GM12878 (cell line): ENCODE data around the gene LETM1. TPM values are rescaled to one million over a fixed set of nuclear protein-coding genes. Genes with fewer than 3 reads are reported as not detected.

ENCODE experiments used
- BCL11A ChIP-seq: IDR thresholded peaks from 2 replicates; pipeline ENCODE4 v1.6.1; 2011; ENCODE audit warnings: low read depth, low read length
- CBFB ChIP-seq: IDR thresholded peaks from 2 replicates; pipeline ENCODE4 v1.6.1; 2016; ENCODE audit warnings: antibody characterized with exemption, low read depth
- HDAC6 ChIP-seq: fragments of 200-600 bp; sonication (generic); IDR thresholded peaks from one replicate; pipeline ENCODE4 v1.8.0; 2017; ENCODE audit warnings: antibody characterized with exemption; ENCODE audit not compliant: unreplicated experiment
- IKZF2 ChIP-seq, 2 experiments: fragments of 450-650 bp; IDR thresholded peaks; 2 replicates each; pipeline ENCODE4 v1.6.1; 2017; ENCODE audit warnings: mild to moderate bottlenecking in 2 of 2, moderate library complexity in 2 of 2
- MYB ChIP-seq: fragments of 150-350 bp; IDR thresholded peaks from 2 replicates; pipeline ENCODE4 v1.6.1; 2014; ENCODE audit warnings: mild to moderate bottlenecking, low read depth, low read length, borderline replicate concordance
- NFYA ChIP-seq: IDR thresholded peaks from 2 replicates; pipeline ENCODE4 v1.6.1; 2011; ENCODE audit warnings: low read depth, mild to moderate bottlenecking, low read length, improper control_type of control experiment, borderline replicate concordance
- PML ChIP-seq: IDR thresholded peaks from 2 replicates; pipeline ENCODE4 v1.6.1; 2012; ENCODE audit warnings: low read length, inconsistent platforms
- RAD21 ChIP-seq: IDR thresholded peaks from 2 replicates; pipeline ENCODE4 v1.6.1; 2011; ENCODE audit warnings: mild to moderate bottlenecking, low read depth, low read length, moderate library complexity; ENCODE audit not compliant: insufficient read depth
- RBBP5 ChIP-seq: fragments of 200-600 bp; sonication (generic); conservative IDR thresholded peaks from 2 replicates; pipeline ENCODE4 v1.6.1; 2016
- TARDBP ChIP-seq: IDR thresholded peaks from 2 replicates; pipeline ENCODE4 v1.6.1; 2016; ENCODE audit warnings: borderline replicate concordance
- WRNIP1 ChIP-seq: IDR thresholded peaks from 2 replicates; pipeline ENCODE4 v1.6.1; 2011; ENCODE audit warnings: low read depth, low read length, improper control_type of control experiment, borderline replicate concordance
- polyA plus RNA-seq, 11 experiments: library from polyadenylated mRNA; depleted of rRNA in 4 of 11; unstranded in 6 of 11; stranded (reverse) in 5 of 11; fragments of >200 nt; fragmentation: Nextera tagmentation in 4 of 11; fragmentation: Illumina TruSeq in 1 of 11; extraction: Ambion mirVana in 4 of 11; extraction: Trizol in 1 of 11; gene quantifications; 1 replicate in 1 of 11; 2 replicates in 10 of 11; pipeline versions ENCODE4 v1.2.1 to v1.2.3, GENCODE V29; 2011 to 2016; ENCODE audit warnings: inconsistent platforms in 2 of 11, missing spikeins in 2 of 11, low read depth in 1 of 11
- total RNA-seq, 4 experiments: library from RNA; depleted of rRNA in 3 of 4; stranded (reverse); fragments of >200 nt in 3 of 4; fragmentation: Illumina TruSeq in 1 of 4; extraction: Trizol in 1 of 4; gene quantifications; 2 replicates each; pipeline versions ENCODE4 v1.2.1 to v1.2.3, GENCODE V29; 2013 to 2021
- TF ChIP-seq, protein P1 (sequence below): IDR thresholded peaks from 2 replicates; pipeline ENCODE4 v1.6.1; 2012; ENCODE audit warnings: mild to moderate bottlenecking, low read depth, low read length
- TF ChIP-seq, protein P2 (sequence below): IDR thresholded peaks from 2 replicates; pipeline ENCODE4 v1.6.1; 2011; ENCODE audit warnings: low read depth, mild to moderate bottlenecking, low read length, moderate library complexity, borderline replicate concordance; ENCODE audit errors: extremely low read depth
- TF ChIP-seq, protein P3 (sequence below): IDR thresholded peaks from 2 replicates; pipeline ENCODE4 v1.6.1; 2011; ENCODE audit warnings: low read depth, low read length, improper control_type of control experiment, borderline replicate concordance
- TF ChIP-seq, protein P4 (sequence below): fragments of 450-650 bp; IDR thresholded peaks from 2 replicates; pipeline ENCODE4 v1.6.1; 2018; ENCODE audit warnings: borderline replicate concordance, mild to moderate bottlenecking; ENCODE audit not compliant: partially characterized antibody
- TF ChIP-seq, protein P5 (sequence below): IDR thresholded peaks from 2 replicates; pipeline ENCODE4 v1.6.1; 2011; ENCODE audit warnings: mild to moderate bottlenecking, low read depth, low read length, moderate library complexity; ENCODE audit not compliant: insufficient replicate concordance

Gene LETM1
- total and polyA plus RNA-seq, 10 of the 15 experiments (the other 5 are each of a cell fraction or from before 2014, with no cell fraction given): 2.6 to 65.2 (median 30.2) TPM

DNA sequence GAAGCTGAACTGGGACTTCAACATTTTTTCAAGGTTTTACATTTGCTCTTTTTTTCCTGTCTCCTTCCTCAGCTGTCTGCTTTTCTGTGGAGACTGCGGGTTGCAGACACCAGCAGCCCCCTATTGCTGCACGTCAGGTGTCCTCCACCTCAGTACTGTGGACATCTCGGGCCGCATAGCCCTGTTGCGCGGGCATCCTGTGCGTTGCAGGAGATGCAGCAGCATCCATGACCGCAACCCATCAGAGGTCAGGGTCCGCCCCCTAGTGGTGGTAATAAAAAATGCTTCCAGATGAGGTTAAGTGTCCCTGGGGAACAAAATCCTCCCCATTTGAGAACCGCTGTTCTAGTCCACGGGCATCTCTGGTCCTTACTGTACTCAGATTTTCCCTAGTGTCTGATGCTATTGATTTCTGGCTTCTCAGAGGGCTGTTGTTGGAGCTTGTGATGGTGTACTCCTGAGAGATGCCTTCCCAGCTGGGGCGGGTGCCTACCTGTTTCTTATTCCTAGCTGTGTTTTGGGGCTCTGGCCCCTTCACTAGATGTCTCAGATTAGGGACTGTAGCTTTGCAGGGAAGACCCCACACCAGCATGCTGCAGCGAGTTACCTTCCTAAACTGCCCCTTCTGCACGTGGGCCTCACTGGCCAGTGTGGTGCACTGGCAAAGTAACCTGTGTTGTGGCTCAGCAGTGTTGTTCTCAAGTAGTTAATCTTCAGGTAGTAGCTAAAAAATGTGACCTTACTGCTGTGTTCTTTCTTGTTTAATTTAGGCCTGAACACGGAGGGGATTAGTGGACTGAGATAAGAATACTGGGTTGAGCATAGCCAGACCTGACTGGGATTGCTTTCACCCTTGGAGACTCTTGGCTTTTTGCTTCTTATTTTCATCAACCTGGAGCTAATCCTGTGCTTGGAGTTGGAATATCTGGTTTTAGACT is 43.5 kb upstream of the LETM1 start (continued):
- TF ChIP-seq, protein P1, sequence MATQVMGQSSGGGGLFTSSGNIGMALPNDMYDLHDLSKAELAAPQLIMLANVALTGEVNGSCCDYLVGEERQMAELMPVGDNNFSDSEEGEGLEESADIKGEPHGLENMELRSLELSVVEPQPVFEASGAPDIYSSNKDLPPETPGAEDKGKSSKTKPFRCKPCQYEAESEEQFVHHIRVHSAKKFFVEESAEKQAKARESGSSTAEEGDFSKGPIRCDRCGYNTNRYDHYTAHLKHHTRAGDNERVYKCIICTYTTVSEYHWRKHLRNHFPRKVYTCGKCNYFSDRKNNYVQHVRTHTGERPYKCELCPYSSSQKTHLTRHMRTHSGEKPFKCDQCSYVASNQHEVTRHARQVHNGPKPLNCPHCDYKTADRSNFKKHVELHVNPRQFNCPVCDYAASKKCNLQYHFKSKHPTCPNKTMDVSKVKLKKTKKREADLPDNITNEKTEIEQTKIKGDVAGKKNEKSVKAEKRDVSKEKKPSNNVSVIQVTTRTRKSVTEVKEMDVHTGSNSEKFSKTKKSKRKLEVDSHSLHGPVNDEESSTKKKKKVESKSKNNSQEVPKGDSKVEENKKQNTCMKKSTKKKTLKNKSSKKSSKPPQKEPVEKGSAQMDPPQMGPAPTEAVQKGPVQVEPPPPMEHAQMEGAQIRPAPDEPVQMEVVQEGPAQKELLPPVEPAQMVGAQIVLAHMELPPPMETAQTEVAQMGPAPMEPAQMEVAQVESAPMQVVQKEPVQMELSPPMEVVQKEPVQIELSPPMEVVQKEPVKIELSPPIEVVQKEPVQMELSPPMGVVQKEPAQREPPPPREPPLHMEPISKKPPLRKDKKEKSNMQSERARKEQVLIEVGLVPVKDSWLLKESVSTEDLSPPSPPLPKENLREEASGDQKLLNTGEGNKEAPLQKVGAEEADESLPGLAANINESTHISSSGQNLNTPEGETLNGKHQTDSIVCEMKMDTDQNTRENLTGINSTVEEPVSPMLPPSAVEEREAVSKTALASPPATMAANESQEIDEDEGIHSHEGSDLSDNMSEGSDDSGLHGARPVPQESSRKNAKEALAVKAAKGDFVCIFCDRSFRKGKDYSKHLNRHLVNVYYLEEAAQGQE: no peak
- TF ChIP-seq, protein P2, sequence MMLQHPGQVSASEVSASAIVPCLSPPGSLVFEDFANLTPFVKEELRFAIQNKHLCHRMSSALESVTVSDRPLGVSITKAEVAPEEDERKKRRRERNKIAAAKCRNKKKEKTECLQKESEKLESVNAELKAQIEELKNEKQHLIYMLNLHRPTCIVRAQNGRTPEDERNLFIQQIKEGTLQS: no peak
- TF ChIP-seq PML (no peak), HDAC6 (no peak), NFYA (no peak), RBBP5 (no peak), WRNIP1 (no peak), BCL11A (0 out of 2 replicates have a peak, but pooled peaks have one; percentile 18), IKZF2 (IDR thresholded peaks at IDR 0.05) (0 out of 4 replicates have a peak, but pooled peaks of 1 of the 2 experiments have one; percentile 13), TARDBP (no peak), CBFB (peak; percentile 56; the same call in 1 of the 2 replicates), RAD21 (peak; percentile 89), MYB (no peak)
- TF ChIP-seq, protein P3, sequence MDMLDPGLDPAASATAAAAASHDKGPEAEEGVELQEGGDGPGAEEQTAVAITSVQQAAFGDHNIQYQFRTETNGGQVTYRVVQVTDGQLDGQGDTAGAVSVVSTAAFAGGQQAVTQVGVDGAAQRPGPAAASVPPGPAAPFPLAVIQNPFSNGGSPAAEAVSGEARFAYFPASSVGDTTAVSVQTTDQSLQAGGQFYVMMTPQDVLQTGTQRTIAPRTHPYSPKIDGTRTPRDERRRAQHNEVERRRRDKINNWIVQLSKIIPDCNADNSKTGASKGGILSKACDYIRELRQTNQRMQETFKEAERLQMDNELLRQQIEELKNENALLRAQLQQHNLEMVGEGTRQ: no peak
- TF ChIP-seq, protein P4, sequence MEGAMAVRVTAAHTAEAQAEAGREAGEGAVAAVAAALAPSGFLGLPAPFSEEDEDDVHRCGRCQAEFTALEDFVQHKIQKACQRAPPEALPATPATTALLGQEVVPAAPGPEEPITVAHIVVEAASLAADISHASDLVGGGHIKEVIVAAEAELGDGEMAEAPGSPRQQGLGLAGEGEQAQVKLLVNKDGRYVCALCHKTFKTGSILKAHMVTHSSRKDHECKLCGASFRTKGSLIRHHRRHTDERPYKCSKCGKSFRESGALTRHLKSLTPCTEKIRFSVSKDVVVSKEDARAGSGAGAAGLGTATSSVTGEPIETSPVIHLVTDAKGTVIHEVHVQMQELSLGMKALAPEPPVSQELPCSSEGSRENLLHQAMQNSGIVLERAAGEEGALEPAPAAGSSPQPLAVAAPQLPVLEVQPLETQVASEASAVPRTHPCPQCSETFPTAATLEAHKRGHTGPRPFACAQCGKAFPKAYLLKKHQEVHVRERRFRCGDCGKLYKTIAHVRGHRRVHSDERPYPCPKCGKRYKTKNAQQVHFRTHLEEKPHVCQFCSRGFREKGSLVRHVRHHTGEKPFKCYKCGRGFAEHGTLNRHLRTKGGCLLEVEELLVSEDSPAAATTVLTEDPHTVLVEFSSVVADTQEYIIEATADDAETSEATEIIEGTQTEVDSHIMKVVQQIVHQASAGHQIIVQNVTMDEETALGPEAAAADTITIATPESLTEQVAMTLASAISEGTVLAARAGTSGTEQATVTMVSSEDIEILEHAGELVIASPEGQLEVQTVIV: no peak
- TF ChIP-seq, protein P5, sequence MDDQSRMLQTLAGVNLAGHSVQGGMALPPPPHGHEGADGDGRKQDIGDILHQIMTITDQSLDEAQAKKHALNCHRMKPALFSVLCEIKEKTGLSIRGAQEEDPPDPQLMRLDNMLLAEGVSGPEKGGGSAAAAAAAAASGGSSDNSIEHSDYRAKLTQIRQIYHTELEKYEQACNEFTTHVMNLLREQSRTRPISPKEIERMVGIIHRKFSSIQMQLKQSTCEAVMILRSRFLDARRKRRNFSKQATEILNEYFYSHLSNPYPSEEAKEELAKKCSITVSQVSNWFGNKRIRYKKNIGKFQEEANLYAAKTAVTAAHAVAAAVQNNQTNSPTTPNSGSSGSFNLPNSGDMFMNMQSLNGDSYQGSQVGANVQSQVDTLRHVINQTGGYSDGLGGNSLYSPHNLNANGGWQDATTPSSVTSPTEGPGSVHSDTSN: no peak
- TF ChIP-seq, all 136 proteins: peak for 13
